DLD1 (cell line): ENCODE data around the gene GATA2.

Experiments used
- in situ Hi-C: cut with HindIII; loops from 2 replicates; pipeline ENCODE4 v1.10.0; 2017; ENCODE audit warnings: low sequenced_read_pairs

The GATA2 gene

DNA sequence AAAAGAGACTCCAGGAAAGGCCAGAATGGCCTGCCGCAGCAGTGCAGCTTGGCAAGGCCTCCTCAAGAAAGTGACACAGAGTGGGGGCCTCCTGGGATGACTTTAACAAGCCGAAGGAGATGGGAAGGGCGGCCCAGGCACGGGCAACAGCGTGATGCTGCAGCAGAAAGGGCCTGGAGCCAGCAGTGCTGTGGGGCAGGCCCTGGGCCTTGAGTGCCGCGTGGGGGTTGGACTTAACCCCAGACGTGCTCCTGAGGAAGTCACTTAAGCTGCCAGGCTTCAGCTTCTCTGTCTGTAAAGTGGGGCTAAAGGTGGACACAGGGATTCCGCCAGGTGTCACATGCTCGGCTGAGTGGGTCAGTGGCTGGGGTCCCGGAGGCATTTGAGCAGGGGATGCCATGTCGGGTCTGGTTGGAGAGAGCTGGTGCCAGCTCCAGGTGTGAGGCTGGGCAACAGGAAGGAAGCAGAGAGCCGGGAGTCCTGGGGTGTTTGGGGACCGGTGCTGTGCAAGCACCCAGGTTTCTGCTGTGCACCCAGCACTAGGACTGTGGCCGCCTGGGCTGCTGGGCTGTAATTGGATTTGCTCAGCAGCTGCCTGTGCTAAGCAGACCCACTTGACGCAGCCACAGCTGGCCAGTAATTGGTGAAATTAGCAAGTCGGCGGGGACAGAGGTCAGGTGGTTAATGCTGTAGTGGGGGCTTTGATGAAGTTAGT is 34.1 kb downstream of the GATA2 start:
- in situ Hi-C loops = no loop called here

DNA sequence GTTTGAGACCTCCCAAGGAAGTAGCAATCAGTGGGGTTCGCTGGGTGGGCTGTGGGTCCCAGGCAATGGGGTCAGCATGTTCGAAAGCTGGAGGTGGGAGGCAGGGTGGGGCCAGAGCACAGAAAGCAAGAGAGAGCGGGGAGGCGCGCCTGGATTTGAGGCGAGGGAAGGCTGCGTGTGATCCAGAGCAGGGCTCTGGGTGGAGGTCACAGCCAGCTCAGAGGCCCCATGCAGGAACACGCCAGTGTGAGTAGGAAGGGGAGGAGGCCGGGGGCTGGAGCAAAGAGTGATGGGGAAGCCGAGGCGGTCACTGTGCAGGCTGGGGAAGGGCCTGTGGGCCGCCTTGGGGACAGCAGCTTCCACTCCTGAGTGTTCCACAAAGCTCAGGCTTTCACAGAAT is 35.1 kb downstream of the GATA2 start:
- in situ Hi-C loops = no loop called here

DNA sequence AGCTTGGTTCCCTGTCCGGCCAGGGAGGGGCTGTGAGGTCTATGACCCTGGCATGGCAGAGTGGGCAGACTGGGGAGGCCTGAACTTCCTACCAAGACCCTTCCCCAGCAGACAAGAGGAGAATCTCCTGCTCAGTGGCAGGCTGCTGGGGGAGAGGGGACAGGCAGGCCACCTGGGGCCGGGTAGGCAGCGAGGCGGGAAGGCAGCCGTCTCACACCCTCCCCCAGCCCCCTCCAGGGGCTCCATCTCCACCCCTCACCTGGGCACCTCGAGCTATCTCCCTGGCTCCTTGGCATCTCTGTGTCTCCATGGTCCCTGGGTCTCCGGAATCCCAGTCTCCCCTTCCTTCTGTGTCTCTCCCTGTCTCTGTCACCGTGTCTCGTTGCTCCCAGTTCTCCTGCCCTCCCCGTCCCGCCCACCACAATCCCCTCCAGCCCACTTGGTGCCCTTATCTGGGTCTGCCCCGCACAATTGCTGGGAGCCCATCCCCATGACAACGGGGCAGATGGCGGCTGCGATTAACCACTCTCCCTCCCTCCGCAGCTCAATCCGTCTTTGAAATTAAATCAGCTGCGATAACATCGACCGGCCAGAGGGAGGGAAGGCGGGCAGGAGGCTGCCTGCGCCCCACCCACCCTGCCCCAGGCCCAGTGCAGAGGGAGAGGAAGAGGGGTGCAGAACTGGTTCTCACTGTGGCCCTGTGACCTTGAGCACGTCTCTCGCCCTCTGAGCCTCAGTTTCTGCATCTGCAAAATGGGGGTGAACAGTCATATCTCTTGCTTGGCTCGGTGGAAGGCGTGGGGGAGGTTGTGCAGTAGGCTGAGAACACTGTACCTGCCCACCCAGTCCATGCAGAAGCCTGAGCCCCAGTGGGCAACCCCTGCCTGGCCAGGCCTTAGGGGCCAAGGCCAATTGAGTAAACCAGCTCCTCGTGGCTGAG is 36.0 kb downstream of the GATA2 start:
- in situ Hi-C loops = no loop called here

DNA sequence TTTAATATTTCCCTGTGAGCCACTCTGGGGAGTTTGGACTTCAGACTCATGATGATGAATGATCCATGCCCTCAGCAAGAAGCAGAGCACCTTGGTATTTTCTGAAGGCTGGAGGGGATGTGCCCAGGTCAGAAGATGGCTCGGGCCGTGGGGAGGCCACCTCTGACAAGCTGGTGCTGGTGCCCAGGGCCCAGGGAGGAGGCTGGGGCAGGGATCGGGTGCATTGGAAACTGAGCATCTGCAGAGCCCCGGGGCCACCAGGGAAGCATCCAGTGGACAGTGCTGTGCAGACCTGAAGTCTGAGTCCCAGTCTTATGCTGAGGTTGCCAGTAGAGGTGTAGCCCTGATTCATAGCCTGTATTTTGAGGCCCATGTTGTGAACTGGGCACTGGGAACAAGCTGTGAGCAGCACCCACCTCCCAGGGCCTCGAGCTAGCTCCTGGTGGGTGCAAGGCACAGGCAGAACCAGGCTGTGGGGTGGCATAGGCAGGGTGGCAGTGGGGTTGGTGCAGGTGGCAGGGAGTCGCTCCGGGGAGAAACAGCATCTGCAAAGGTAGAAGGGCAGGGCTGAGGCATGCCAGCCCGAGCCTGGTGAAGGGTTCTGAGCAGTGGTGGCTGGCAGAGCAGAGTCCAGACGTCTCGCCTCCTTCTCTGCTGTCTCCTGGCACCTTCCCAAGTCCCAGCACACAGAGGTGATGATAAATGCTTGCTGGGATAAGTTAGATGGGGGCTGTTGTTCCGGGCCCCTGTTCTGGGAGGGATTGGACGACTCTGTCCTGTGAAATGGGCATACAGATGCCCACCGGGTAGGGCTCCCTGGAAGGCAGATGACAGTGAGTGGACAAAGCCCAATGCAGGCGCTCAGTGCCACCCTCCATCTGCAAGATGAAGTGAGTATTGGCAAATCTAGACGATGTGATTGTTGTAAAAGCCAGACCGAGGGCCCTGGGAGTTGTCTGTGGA is 36.9 kb downstream of the GATA2 start:
- in situ Hi-C loops = no loop called here

DNA sequence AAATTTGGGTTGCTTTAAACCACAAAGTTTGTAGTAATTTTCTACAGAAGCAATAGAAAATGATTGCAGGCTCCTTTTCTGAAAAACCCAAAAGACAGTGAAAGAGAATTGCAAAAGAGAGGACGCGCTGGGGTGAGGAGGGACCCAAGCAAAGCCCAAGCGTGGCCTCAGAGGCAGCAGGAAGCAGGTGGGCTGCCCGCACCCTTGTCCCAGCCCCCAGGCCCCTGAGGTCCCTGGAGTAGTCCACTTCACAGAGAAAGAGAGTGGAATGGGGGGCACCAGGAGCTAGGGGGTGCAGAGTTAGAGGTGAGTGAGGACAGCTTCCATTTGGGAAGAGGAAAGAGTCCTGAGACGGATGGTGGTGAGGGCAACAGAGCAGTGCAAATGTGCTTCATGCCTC is 37.9 kb downstream of the GATA2 start:
- in situ Hi-C loops = no loop called here

DNA sequence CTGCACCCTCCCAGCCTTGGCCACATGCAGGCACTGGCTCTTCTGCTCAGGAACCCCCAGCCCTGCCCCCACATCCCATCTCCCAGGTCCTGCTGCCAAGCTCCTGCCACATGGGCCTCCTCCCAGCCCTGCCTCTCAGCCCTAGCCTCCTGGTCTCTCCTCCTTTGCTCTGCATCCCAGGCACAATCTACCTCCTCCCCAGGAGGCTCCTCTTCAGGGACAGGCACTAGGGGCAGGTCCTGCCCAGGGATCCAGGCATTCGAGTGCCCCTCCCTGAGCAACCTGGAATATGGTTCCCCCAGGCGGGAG is 38.7 kb downstream of the GATA2 start:
- in situ Hi-C loops = no loop called here

DNA sequence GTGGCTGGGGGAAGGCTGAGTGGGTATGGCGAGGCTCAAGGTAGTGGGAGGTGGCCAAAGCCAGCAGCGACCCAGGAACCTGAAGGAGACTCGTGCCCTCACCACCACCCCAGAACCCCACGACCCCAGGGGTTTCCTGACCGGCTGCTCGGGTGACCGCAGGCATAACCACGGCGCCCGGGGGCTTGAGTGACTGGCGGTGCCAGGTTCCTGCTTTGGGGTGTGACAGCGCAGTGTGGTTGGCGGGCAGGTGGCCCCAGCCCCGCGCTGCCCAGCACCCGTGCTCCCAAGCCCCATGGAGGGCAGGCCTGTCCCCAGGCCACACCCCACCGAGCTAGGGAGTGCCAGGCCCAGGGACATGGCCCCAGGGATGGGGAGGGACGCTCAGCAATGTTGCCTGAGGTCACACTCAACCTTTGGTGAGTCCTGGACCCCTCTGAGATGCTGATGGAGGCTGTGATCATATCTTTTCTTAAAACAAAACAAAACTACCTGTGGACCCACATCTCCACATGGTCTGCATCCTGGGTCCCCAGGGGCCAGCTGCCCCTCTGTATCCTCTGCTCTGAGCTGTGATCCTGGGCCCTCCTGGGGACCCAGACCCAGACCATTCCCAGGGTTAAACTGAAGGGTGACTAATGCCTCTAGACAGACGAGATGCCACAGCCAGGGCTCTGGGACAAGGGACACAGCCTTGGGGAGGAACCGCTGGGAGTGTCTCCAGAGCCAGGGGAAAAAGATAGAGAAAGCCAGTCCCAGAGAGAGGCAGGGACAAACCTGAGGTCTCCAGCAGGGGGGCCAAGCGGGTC is 39.3 kb downstream of the GATA2 start:
- in situ Hi-C loops = no loop called here

DNA sequence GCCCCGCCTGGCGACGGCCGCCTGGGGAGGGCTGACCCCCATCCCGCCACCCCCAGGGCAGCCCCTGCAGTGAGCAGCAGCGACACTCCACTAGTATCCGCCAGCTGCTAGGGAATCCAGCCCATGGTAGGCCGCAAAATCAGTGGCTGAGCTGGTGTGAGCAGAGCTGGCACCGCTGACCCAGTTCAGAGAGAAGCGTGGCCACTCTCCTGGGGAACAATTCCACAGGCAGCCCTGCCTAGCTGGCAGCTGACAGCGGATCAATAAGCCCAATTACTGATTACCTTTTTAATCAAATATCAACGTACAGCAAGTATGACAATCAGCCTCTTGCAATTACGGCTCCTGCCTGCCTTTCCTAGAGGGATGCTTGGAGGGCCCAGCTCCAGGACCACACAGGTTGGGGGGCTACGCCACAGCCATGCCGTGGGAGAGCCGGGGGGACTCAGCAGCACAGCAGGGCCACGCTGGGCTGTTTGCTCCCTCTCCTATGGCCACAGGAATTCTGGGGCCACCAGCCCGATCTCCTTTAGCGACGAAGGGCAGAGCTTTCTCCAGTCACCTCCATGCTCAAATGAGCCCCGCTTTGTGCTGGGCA is 40.2 kb downstream of the GATA2 start:
- in situ Hi-C loops = no loop called here

DNA sequence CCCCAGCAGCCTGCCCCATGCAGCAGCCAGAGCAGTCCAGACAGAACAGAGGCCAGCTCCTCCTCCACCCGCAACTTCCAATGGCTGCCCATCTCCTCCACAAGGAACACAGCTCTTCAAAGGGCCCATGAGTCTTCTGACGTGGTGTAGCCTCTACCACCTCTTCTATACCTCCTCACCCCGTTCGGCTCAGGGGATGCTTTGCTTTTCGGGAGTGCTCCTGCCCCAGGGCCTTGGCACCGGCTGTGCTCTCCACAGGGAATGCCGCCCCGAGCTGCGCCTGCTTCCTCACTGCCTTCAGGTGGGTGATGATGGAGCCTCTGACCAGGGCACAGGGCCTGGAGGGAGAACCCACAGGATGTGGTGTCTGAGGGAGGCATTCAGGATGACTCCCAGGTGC is 40.9 kb downstream of the GATA2 start:
- in situ Hi-C loops = no loop called here

DNA sequence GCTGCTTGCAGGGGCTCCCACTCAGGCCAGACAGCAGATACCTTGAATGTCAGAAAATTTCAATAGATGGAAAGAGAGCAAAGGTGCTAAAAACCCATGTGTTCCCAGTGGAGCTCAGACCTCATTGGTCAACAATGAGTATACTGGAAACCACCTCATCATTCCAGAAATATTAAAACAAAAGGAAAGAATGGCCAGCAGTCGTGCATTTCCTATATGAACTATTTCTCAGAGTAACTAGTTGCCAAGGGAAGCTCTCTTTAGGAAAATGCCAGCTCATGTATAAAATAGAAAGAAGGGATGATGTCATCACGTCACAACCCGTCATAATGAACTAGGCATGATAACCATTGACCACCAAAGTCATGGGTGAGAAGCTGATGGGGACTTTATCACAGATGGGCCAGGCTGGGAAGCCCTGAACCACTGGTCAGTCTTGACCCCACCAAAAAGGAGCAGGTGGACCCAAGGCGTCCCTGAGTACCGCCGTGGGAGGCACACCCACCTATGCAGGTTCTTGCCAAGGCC is 43.8 kb downstream of the GATA2 start:
- in situ Hi-C loops = no loop called here

DNA sequence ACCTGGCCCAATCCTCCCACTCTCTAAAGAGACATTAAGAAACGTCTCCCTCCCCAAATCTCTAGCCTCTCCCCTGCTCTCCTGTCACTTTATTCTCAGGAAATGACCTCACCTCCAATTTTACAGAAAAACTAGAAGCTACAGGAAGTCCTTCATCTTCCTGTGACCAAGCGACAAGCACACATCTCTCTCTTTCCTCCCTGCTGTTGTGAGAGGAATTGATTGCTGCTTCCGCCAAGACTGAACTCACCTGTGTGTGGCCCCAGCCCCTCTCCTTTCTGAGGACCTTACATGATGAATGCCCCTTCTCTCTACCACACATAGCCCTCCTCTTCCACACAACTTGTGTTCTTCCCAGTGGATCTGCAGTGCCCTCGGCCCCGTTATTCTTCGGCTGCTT is 44.5 kb downstream of the GATA2 start:
- in situ Hi-C loops = no loop called here

DNA sequence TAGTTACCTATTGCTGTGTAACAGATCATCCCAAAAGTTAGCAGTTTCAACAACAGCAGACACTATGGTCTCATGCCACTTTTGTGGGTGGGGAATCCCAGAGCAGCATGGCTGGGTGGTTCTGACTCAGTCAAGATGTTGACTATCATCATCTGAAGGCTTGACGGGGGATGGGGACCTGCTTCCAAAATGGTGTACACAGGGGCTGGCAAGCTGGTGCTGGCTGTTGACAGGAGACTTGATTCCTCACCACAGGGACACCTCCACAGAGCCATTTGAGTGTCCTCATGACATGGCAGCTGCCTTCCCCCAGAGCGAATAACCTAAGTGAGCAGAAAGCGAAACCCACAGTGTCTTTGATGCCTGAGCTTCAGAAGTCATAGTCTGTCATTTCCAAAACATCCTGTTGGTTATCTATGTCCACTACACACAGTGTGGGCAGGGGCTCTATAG is 45.4 kb downstream of the GATA2 start:
- in situ Hi-C loops = no loop called here

DNA sequence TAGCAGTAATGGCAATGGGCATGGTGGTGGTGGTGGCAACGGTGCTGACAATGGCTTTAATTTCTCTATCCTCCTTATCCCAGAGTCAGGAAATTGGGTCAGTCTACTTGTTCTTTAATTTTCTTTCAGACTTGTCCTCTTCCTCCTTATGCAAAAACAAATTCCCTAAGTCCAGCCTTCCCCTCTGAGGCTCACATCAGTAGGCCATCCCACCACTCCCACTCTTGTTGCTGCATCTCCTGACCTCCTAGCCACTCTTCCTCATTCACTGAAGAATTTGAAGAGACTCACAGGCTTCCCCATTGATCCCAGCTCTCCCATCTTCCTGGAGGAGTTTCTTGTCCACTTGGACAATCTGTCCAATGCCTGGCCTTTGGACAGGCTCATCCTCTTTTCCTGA is 46.2 kb downstream of the GATA2 start:
- in situ Hi-C loops = no loop called here

DNA sequence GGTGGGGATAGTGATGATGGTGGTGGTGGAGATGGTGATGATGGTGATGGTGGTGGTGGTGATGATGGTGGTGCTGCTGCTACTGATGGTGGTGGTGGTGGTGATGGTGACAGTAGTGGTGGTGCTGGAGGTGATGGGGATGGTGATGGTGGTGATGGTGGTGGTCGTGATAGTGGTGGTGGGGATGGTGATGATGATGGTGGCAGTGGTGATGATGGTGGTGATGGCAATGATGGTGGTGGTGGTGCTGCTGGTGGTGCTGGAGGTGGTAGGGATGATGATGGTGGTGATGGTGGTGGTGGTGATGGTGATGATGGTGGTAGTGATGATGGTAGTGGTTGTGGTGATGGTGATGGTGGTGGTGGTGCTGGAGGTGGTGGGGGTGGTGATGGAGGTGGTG is 47.6 kb downstream of the GATA2 start:
- in situ Hi-C loops = no loop called here

DNA sequence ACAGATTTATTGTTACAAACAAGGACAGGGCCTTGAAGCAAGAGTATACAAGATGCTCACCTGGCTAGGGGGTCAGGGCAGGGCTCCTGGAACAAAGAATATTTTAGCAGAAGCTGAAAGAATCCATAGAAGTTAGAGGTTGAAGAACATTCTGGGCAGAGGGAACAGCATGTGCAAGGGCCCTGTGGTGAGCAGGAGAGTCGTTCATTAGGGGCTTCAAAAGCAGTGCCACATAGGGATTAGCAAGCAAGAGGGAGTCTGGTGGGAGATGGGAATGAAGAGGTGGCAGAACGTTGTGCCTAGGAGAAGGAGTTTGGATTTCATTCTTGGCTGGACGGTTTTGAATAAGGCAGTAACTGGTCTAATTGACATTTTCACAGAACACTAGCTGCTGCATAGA is 49.2 kb downstream of the GATA2 start:
- in situ Hi-C loops = no loop called here

DNA sequence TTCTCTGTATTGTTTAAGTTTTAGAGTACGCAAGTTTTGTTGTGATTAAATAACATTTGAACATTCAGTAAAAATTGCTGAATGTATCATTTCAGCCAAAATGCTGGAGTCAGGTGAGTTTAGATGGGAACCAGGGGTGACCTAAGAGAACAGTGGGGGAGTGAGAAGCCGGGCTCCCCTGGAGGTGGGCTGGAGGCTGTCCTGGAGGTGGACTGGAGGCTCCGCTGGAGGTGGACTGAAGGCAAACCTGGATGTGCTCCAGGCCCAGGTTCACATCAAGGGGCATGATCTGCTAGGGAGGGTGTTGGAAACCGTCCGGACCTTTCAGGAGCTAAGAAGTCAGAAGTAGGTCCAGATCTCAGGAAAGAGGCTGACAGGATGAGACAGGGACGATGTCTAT is 50.1 kb downstream of the GATA2 start:
- in situ Hi-C loops = no loop called here

DNA sequence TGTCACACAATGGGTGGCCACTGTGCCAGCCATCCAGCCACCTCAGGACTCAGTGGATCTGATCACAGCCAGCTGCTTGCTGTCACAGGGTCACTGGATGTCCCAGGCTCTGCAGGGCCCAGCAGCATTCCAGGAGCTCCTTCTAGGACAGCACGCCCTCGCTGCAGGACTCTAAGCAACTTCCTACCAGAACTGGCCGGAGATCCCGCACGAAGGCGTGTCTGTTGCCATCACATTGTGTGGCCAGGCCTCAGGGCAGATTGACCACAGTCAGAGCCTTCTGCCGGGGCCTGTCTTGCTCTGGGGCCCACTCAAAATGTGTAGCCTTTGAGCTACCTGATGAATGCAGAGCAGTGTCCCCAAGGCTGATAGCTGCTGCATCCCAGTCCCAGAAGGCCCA is 50.9 kb downstream of the GATA2 start:
- in situ Hi-C loops = no loop called here

DNA sequence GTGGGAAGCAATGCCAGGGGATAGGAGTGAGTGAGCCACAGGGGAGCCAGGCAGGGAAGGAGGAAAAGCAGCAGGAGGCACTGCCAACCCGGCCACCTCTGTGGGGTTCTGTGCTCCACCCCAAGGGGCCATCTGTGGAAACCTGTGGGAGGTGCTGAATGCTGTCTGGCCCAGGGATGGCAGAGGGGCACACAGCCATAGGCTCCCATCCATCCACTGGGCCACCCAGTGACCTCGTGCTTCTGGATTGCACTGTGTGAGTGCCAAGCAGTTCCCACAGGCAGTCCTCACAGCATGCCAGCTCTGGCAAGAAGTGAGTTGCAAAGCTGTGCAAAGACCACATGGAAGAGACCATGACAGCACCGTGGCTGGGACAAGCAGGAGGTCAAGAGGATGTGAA is 53.8 kb downstream of the GATA2 start:
- in situ Hi-C loops = no loop called here

DNA sequence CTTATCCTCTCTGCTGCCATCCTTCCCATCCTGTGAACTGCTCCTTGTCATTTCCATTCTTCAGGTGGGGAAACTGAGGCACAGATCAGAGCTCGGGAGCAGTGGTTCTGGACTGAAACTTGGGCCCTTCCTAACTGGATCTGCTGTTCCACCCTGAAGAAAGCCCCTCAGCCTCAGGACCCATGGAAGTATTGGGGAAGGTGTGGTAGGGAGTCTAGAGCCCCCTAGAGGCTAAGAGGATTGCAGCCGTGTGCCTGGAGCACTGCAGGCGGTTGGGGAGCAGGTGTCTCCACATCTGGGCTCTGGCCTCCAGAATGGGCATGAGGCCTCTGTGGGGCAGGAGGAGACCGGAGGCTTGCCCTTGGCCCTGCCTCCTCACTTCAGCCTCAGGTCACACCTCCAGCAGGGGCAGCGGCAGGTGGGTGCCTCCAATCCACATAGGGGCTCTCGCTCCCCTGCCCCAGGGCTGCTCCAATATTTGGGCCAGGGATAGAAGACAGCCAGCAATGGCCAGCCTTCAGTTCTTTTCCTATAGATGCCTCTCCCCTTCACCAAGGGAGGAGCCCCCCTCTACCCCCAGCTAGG is 54.4 kb downstream of the GATA2 start:
- in situ Hi-C loops = no loop called here
